GM12873 (cell line): ENCODE data around the gene ZNF621.
A peak's percentile ranks its signal among the peaks of the same experiment; 100 is the strongest.

ENCODE experiments used
- TF ChIP-seq, protein P1 (sequence below): IDR thresholded peaks from 2 replicates; pipeline ENCODE4 v1.5.1; 2012; ENCODE audit warnings: low read depth, mild to moderate bottlenecking, moderate library complexity, low read length, control low read depth; ENCODE audit not compliant: insufficient read depth; ENCODE audit errors: missing control alignments

ZNF621 gene

DNA sequence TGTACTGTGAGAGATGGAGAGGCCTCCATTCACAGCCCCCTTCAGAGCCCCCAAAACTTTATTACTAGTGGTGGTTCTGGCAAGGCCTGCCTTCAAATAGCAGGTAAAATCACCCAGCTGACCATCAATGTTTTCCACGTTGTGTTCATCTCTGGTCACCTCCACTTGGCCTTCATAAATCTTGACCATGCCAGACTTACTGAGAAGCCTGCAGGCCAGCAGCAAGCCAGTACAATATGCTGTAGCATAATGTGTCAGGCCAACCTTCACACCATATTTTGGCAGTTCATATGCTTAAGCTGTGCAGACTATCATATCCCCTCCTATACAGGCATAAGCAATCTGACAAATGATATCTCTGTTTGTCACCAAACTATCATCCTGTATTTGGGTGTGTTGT lies 62.1 kb downstream of the ZNF621 start:
- TF ChIP-seq, protein P1, sequence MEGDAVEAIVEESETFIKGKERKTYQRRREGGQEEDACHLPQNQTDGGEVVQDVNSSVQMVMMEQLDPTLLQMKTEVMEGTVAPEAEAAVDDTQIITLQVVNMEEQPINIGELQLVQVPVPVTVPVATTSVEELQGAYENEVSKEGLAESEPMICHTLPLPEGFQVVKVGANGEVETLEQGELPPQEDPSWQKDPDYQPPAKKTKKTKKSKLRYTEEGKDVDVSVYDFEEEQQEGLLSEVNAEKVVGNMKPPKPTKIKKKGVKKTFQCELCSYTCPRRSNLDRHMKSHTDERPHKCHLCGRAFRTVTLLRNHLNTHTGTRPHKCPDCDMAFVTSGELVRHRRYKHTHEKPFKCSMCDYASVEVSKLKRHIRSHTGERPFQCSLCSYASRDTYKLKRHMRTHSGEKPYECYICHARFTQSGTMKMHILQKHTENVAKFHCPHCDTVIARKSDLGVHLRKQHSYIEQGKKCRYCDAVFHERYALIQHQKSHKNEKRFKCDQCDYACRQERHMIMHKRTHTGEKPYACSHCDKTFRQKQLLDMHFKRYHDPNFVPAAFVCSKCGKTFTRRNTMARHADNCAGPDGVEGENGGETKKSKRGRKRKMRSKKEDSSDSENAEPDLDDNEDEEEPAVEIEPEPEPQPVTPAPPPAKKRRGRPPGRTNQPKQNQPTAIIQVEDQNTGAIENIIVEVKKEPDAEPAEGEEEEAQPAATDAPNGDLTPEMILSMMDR = no peak

DNA sequence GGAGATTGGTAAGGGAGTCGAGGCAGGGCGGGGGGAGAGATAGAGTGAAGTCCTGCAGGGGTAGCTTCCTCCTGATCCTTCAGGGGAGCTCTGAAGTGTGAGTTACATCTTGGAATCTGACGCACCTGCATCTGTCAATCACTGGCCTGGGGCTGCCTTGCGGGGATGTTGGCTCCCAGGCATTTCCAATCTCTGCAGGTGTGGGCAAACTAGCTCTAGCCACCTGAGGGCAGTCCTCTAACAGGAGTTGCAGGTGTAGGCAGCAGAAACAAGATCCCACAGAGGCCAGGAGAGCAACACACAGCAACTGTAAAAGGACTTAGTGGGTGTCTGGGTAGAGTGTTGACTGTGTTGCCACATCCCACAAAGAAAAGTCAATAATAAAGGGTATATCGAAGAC lies 63.6 kb downstream of the ZNF621 start:
- TF ChIP-seq, protein P1 = peak; percentile 20
